K562 (cell line): ENCODE measurements around the gene PPP6C. TPM values are rescaled to one million over a fixed set of nuclear protein-coding genes. Genes with fewer than 3 reads are reported as not detected.
A peak's percentile ranks its signal among the peaks of the same experiment; 100 is the strongest.

Experiments used
- BCOR ChIP-seq: fragments of 450-650 bp; IDR thresholded peaks from 2 replicates; pipeline ENCODE4 v1.6.1; 2016
- CEBPG ChIP-seq, 3 experiments: fragments of 200-800 bp in 1 of 3; sonication (Bioruptor generic) in 1 of 3; sonication (generic) in 1 of 3; formaldehyde crosslinking in 1 of 3; IDR thresholded peaks in 2 of 3; conservative IDR thresholded peaks in 1 of 3; 2 replicates each; pipeline versions ENCODE4 v1.6.1 to v1.8.0; 2016 to 2022; ENCODE audit warnings: missing compliant biosample characterization in 2 of 3, missing genetic modification characterization in 2 of 3, mild to moderate bottlenecking in 1 of 3, missing genetic modification reagents in 1 of 3
- CTCF ChIP-seq, 3 experiments: IDR thresholded peaks in 2 of 3; conservative IDR thresholded peaks in 1 of 3; 2 replicates each; pipeline ENCODE4 v1.5.1; 2011 to 2012; ENCODE audit warnings: low read length in 3 of 3, mild to moderate bottlenecking in 3 of 3, control low read depth in 2 of 3, improper control_type of control experiment in 1 of 3, inconsistent platforms in 1 of 3, low read depth in 1 of 3, mixed read lengths in 1 of 3, moderate library complexity in 1 of 3; ENCODE audit not compliant: insufficient read depth in 2 of 3
- ELF1 ChIP-seq: fragments of 200-800 bp; sonication (Bioruptor generic); IDR thresholded peaks from 2 replicates; pipeline ENCODE4 v1.6.1; 2016; ENCODE audit warnings: missing genetic modification characterization, missing compliant biosample characterization
- HDAC1 ChIP-seq, 2 experiments: fragments of 450-650 bp; IDR thresholded peaks; 2 replicates each; pipeline ENCODE4 v1.6.1; 2016 to 2017; ENCODE audit warnings: inconsistent platforms in 1 of 2, mild to moderate bottlenecking in 1 of 2, moderate library complexity in 1 of 2
- HMGN3 ChIP-seq: IDR thresholded peaks from 2 replicates; pipeline ENCODE4 v1.6.1; 2011; ENCODE audit warnings: borderline replicate concordance, low read depth, mild to moderate bottlenecking, mixed read lengths, low read length; ENCODE audit not compliant: insufficient read length; ENCODE audit errors: extremely low read depth
- MTA1 ChIP-seq: fragments of 450-650 bp; IDR thresholded peaks from 2 replicates; pipeline ENCODE4 v1.6.1; 2017; ENCODE audit warnings: borderline replicate concordance
- MTA3 ChIP-seq: fragments of 450-650 bp; formaldehyde crosslinking; IDR thresholded peaks from 2 replicates; pipeline ENCODE4 v1.6.1; 2017; ENCODE audit warnings: mild to moderate bottlenecking, borderline replicate concordance
- NONO ChIP-seq, 2 experiments: fragments of 200-400 bp in 1 of 2; fragments of 450-650 bp in 1 of 2; formaldehyde crosslinking in 1 of 2; IDR thresholded peaks; 2 replicates each; pipeline ENCODE4 v1.6.1; 2017; ENCODE audit warnings: low read depth in 2 of 2, mild to moderate bottlenecking in 2 of 2, moderate library complexity in 2 of 2, low read length in 1 of 2
- POLR2AphosphoS5 ChIP-seq: IDR thresholded peaks from 2 replicates; pipeline ENCODE4 v1.6.1; 2011; ENCODE audit warnings: mild to moderate bottlenecking, low read depth, low read length, moderate library complexity; ENCODE audit not compliant: control insufficient read depth, insufficient read depth
- RBM14 ChIP-seq: fragments of 200-400 bp; formaldehyde crosslinking; IDR thresholded peaks from 2 replicates; pipeline ENCODE4 v1.6.1; 2018; ENCODE audit warnings: low read depth, mild to moderate bottlenecking, low read length, moderate library complexity, borderline replicate concordance; ENCODE audit not compliant: insufficient read depth
- SIN3B ChIP-seq: fragments of 450-650 bp; IDR thresholded peaks from 2 replicates; pipeline ENCODE4 v1.6.1; 2017; ENCODE audit warnings: low read depth, mild to moderate bottlenecking, moderate library complexity
- SMAD1 ChIP-seq: fragments of 150-350 bp; IDR thresholded peaks from 2 replicates; pipeline ENCODE4 v1.6.1; 2014; ENCODE audit warnings: low read length, low read depth; ENCODE audit not compliant: partially characterized antibody
- TBL1XR1 ChIP-seq, 2 experiments: IDR thresholded peaks; 2 replicates each; pipeline ENCODE4 v1.6.1; 2012; ENCODE audit warnings: improper control_type of control experiment in 2 of 2, low read length in 2 of 2, mild to moderate bottlenecking in 1 of 2
- ZKSCAN1 ChIP-seq: fragments of 150-350 bp; IDR thresholded peaks from 2 replicates; pipeline ENCODE4 v1.6.1; 2016; ENCODE audit warnings: low read depth, low read length
- ZNF224 ChIP-seq: sonication (generic); formaldehyde crosslinking; IDR thresholded peaks from 2 replicates; pipeline ENCODE4 v1.8.0; 2022; ENCODE audit warnings: mild to moderate bottlenecking, missing genetic modification reagents
- ZNF282 ChIP-seq: sonication (generic); formaldehyde crosslinking; IDR thresholded peaks from 2 replicates; pipeline ENCODE4 v1.8.1; 2023; ENCODE audit warnings: missing genetic modification reagents
- ZNF316 ChIP-seq: fragments of 450-650 bp; IDR thresholded peaks from 2 replicates; pipeline ENCODE4 v1.6.1; 2016
- ZZZ3 ChIP-seq: fragments of 450-650 bp; IDR thresholded peaks from 2 replicates; pipeline ENCODE4 v1.6.1; 2016; ENCODE audit warnings: antibody characterized with exemption, mild to moderate bottlenecking, moderate library complexity
- polyA plus RNA-seq, 8 experiments: library from polyadenylated mRNA; depleted of rRNA in 4 of 8; stranded (reverse) in 5 of 8; unstranded in 3 of 8; fragments of >200 nt; fragmentation: Nextera tagmentation in 2 of 8; fragmentation: Illumina TruSeq in 1 of 8; extraction: Ambion mirVana in 2 of 8; extraction: Trizol in 1 of 8; gene quantifications; 2 replicates each; pipeline versions ENCODE4 v1.2.1 to v1.2.3, GENCODE V29; 2011 to 2014; ENCODE audit warnings: inconsistent platforms in 1 of 8, missing spikeins in 1 of 8
- total RNA-seq, 7 experiments: library from RNA; depleted of rRNA in 6 of 7; stranded (reverse); fragments of >200 nt in 6 of 7; fragmentation: Illumina TruSeq in 2 of 7; extraction: Trizol in 2 of 7; gene quantifications; 2 replicates each; pipeline versions ENCODE4 v1.2.1 to v1.2.3, GENCODE V29; 2011 to 2021; ENCODE audit warnings: low replicate concordance in 1 of 7
- TF ChIP-seq, protein P1 (sequence below): conservative IDR thresholded peaks from 2 replicates; pipeline ENCODE4 v1.6.1; 2011; ENCODE audit warnings: low read depth, mild to moderate bottlenecking, low read length; ENCODE audit not compliant: control insufficient read depth

The PPP6C gene
- total and polyA plus RNA-seq, 9 of the 15 experiments (the other 6 are each of a cell fraction or from before 2014, with no cell fraction given), result 18.8 to 44.8 (median 38.3) TPM

DNA sequence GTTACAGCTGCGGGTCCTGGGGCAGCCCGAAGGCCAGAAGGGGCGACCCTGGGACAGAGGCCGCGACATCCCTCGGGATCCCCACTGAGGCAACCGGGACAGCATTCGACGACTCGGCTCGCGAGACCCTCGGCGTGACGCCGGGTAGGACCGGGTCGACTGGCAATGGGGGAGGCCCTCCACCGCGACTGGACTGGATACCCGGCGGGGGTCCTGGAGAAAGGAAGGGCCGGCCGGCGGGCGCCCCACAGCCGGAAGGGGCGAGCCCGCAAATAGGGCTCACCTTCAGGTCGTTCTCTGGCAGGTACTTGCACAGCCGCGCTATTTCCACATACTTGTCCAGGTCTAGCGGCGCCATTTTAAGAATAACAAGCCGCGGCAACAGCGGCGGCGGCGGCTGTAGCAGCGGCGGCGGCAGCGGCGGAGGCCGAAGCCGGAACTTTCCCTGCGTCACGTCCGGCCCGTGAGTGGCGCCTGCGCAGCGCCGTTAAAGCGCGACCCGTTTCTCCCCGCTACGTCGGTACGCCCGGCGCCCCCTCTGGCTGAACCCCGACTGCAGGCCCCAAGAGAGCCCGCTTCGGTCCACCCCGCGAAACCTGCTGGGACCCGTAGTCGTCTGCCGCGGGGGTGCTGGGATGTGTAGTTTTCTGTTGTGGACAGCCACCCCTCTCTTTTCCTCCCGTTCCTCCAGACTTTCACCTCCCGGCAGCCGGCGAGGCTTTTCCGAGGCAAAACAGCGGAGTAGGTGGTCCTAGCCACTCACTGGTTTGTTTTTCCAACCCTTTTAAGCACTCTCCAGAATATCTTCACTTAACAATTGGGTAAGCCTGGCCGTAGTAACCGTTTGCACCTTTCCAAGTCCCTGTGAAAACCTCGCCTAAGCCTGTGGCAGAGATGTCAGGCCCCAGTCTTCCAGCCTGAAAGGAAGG is at the start of gene PPP6C (continued):
- TF ChIP-seq ZNF282 (CRISPR knock-in tag), result 0 out of 2 replicates have a peak, but pooled peaks have one; percentile 7
- peak; percentile 78 to 91 (median 79) for TF ChIP-seq CTCF (IDR thresholded peaks at IDR 0.05 in 2 of 3, conservative IDR thresholded peaks at IDR 0.05 in 1 of 3; ENCODE audit: insufficient read depth in 2 of 3, low read depth in 1 of 3, low read length in 3 of 3)
- peak; percentile 64; the same call in 1 of the 2 replicates for TF ChIP-seq ZKSCAN1
- 0 out of 2 replicates have a peak, but pooled peaks have one; percentile 34 for TF ChIP-seq BCOR
- TF ChIP-seq POLR2AphosphoS5, result peak; percentile 69
- no peak for TF ChIP-seq ZNF316
- TF ChIP-seq MTA3, result peak; percentile 99
- peak; percentile 26 for TF ChIP-seq ZZZ3
- 0 out of 4 replicates have a peak, but pooled peaks of 1 of the 2 experiments have one; percentile 23 for TF ChIP-seq NONO (IDR thresholded peaks at IDR 0.05; ENCODE audit: low read depth in 2 of 2, low read length in 1 of 2)
- TF ChIP-seq TBL1XR1 (IDR thresholded peaks at IDR 0.05; ENCODE audit: low read length in 2 of 2), result peak in 1 of 2 experiments; percentile 73; a peak in 2 of 4 replicates
- peak; percentile 64 for TF ChIP-seq ELF1 (tag)
- peak in 1 of 2 experiments; percentile 5; a peak in 1 of 4 replicates for TF ChIP-seq HDAC1 (IDR thresholded peaks at IDR 0.05)
- peak; percentile 64; the same call in 1 of the 2 replicates for TF ChIP-seq ZNF224
- TF ChIP-seq SIN3B, result peak; percentile 77
- TF ChIP-seq, protein P1, sequence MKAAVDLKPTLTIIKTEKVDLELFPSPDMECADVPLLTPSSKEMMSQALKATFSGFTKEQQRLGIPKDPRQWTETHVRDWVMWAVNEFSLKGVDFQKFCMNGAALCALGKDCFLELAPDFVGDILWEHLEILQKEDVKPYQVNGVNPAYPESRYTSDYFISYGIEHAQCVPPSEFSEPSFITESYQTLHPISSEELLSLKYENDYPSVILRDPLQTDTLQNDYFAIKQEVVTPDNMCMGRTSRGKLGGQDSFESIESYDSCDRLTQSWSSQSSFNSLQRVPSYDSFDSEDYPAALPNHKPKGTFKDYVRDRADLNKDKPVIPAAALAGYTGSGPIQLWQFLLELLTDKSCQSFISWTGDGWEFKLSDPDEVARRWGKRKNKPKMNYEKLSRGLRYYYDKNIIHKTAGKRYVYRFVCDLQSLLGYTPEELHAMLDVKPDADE, result peak; percentile 99; the same call in 1 of the 2 replicates
- TF ChIP-seq CEBPG (CRISPR knock-in tag; IDR thresholded peaks at IDR 0.05), result no peak; the same call in 1 of the 2 replicates
- no peak; a peak in 1 of 4 replicates for TF ChIP-seq CEBPG (tag; conservative IDR thresholded peaks at IDR 0.05 in 1 of 2, IDR thresholded peaks at IDR 0.05 in 1 of 2)
- 0 out of 2 replicates have a peak, but pooled peaks have one; percentile 10 for TF ChIP-seq RBM14
- TF ChIP-seq HMGN3, result peak; percentile 90
- TF ChIP-seq MTA1, result peak; percentile 94
- peak; percentile 47 for TF ChIP-seq SMAD1
